SK-N-SH (cell line): ENCODE measurements around the gene RPL22. TPM values are rescaled to one million over a fixed set of nuclear protein-coding genes. Genes with fewer than 3 reads are reported as not detected.
A peak's percentile ranks its signal among the peaks of the same experiment; 100 is the strongest.

ENCODE experiments used
- CTCF ChIA-PET: fragments of 300-600, 350-600 bp; formaldehyde crosslinking; extraction: SDS; loops from one replicate; lab custom pipeline; 2021; lab: Yijun Ruan, JAX
- POLR2A ChIA-PET: fragments of 350-600 bp; sonication (Branson Sonifier 250); formaldehyde crosslinking; extraction: SDS; loops from one replicate; lab custom pipeline; 2020; ENCODE audit warnings: antibody characterized with exemption, inconsistent platforms; lab: Yijun Ruan, JAX
- DNase-seq: peaks from one replicate; pipeline ENCODE4 v3.0.0; 2012
- H2AFZ ChIP-seq: fragments of 200-600 bp; sonication (generic); 2 replicates; pipeline ENCODE4 v1.8.1; 2016; ENCODE audit warnings: antibody characterized with exemption, mild to moderate bottlenecking, low read depth
- H3F3A ChIP-seq: fragments of 200-600 bp; sonication (generic); replicated peaks from 2 replicates; pipeline ENCODE3; 2016; ENCODE audit warnings: antibody characterized with exemption, mild to moderate bottlenecking; ENCODE audit not compliant: insufficient read depth
- H3K27ac ChIP-seq, 2 experiments: fragments of 200-500 bp in 1 of 2; fragments of 200-600 bp in 1 of 2; sonication (Bioruptor generic) in 1 of 2; sonication (generic), shearing (Covaris generic) in 1 of 2; 2 replicates each; pipeline versions ENCODE4 v1.5.1 to v1.6.1; 2014 to 2016; ENCODE audit warnings: low read depth in 2 of 2, inconsistent platforms in 1 of 2, low read length in 1 of 2, mild to moderate bottlenecking in 1 of 2, mixed read lengths in 1 of 2
- H3K27me3 ChIP-seq: fragments of 200-600 bp; sonication (generic), shearing (Covaris generic); 2 replicates; pipeline ENCODE4 v1.6.1; 2016; ENCODE audit warnings: mixed run types; ENCODE audit not compliant: insufficient read depth
- H3K36me3 ChIP-seq, 2 experiments: fragments of 200-500 bp in 1 of 2; fragments of 200-600 bp in 1 of 2; sonication (Bioruptor generic) in 1 of 2; sonication (generic) in 1 of 2; replicated peaks in 1 of 2; 2 replicates each; pipeline versions ENCODE3 to v1.5.1; 2014 to 2016; ENCODE audit warnings: low read length in 1 of 2, mild to moderate bottlenecking in 1 of 2; ENCODE audit not compliant: insufficient read depth in 2 of 2, control insufficient read depth in 1 of 2
- H3K4me1 ChIP-seq, 2 experiments: fragments of 200-500 bp in 1 of 2; fragments of 200-600 bp in 1 of 2; sonication (Bioruptor generic) in 1 of 2; sonication (generic), shearing (Covaris generic) in 1 of 2; 2 replicates each; pipeline versions ENCODE4 v1.5.1 to v1.6.1; 2014 to 2016; ENCODE audit warnings: low read depth in 1 of 2, low read length in 1 of 2, mixed run types in 1 of 2; ENCODE audit not compliant: insufficient read depth in 2 of 2, control insufficient read depth in 1 of 2
- H3K4me2 ChIP-seq: fragments of 200-600 bp; sonication (generic), shearing (Covaris generic); 2 replicates; pipeline ENCODE4 v1.6.1; 2017; ENCODE audit warnings: mixed run types
- H3K4me3 ChIP-seq, 2 experiments: fragments of 200-500 bp in 1 of 2; fragments of 200-600 bp in 1 of 2; sonication (Bioruptor generic) in 1 of 2; sonication (generic), shearing (Covaris generic) in 1 of 2; 2 replicates each; pipeline versions ENCODE4 v1.5.1 to v1.8.1; 2014 to 2016; ENCODE audit warnings: low read depth in 2 of 2, inconsistent platforms in 1 of 2, low read length in 1 of 2, mild to moderate bottlenecking in 1 of 2, mixed read lengths in 1 of 2, moderate library complexity in 1 of 2
- H3K79me2 ChIP-seq: fragments of 200-600 bp; sonication (generic); 2 replicates; pipeline ENCODE4 v1.8.1; 2017; ENCODE audit warnings: mild to moderate bottlenecking; ENCODE audit not compliant: insufficient read depth
- H3K9ac ChIP-seq: fragments of 200-600 bp; sonication (generic); 2 replicates; pipeline ENCODE4 v1.6.1; 2017; ENCODE audit warnings: mixed run types
- H3K9me2 ChIP-seq: fragments of 200-600 bp; sonication (generic); 2 replicates; pipeline ENCODE4 v1.6.1; 2017; ENCODE audit warnings: mixed run types
- H3K9me3 ChIP-seq: fragments of 200-600 bp; sonication (generic); 2 replicates; pipeline ENCODE4 v1.6.1; 2017; ENCODE audit warnings: mixed run types, mild to moderate bottlenecking, moderate library complexity
- H4K20me1 ChIP-seq: fragments of 200-600 bp; sonication (generic); 2 replicates; pipeline ENCODE4 v1.6.1; 2017; ENCODE audit warnings: mild to moderate bottlenecking, mixed run types; ENCODE audit not compliant: insufficient read depth
- FOSL2 ChIP-seq: IDR thresholded peaks from 2 replicates; pipeline ENCODE4 v1.4.0; 2012; ENCODE audit warnings: low read depth, mild to moderate bottlenecking, moderate library complexity, borderline replicate concordance
- FOXJ3 ChIP-seq: sonication (generic); formaldehyde crosslinking; IDR thresholded peaks from 2 replicates; pipeline ENCODE4 v1.5.1; 2020; ENCODE audit warnings: mild to moderate bottlenecking, missing genetic modification reagents
- GABPA ChIP-seq: IDR thresholded peaks from 2 replicates; pipeline ENCODE4 v1.4.0; 2012; ENCODE audit warnings: low read depth, mild to moderate bottlenecking
- GATA2 ChIP-seq: sonication (generic); formaldehyde crosslinking; IDR thresholded peaks from 2 replicates; pipeline ENCODE4 v1.5.0; 2020; ENCODE audit warnings: mild to moderate bottlenecking, missing genetic modification reagents
- MEF2A ChIP-seq: IDR thresholded peaks from 2 replicates; pipeline ENCODE4 v1.4.0; 2012; ENCODE audit warnings: low read depth, borderline replicate concordance
- NFIC ChIP-seq: IDR thresholded peaks from 2 replicates; pipeline ENCODE4 v1.4.0; 2012; ENCODE audit warnings: borderline replicate concordance
- NRF1 ChIP-seq: IDR thresholded peaks from 2 replicates; pipeline ENCODE4 v1.6.1; 2012; ENCODE audit warnings: low read depth, mild to moderate bottlenecking, low read length
- PBX3 ChIP-seq: IDR thresholded peaks from 2 replicates; pipeline ENCODE4; 2012
- POLR2AphosphoS5 ChIP-seq: IDR thresholded peaks from 2 replicates; pipeline ENCODE4 v1.6.1; 2012; ENCODE audit warnings: low read depth, low read length
- REST ChIP-seq: IDR thresholded peaks from 2 replicates; pipeline ENCODE4 v1.6.1; 2012; ENCODE audit warnings: mild to moderate bottlenecking, low read depth, low read length, moderate library complexity
- RFX5 ChIP-seq: IDR thresholded peaks from 2 replicates; pipeline ENCODE4 v1.6.1; 2012; ENCODE audit warnings: mild to moderate bottlenecking, improper control_type of control experiment, low read length
- SMC3 ChIP-seq: IDR thresholded peaks from 2 replicates; pipeline ENCODE4 v1.6.1; 2012; ENCODE audit warnings: low read depth, low read length, improper control_type of control experiment
- TAF1 ChIP-seq: IDR thresholded peaks from 2 replicates; pipeline ENCODE4 v1.6.1; 2012; ENCODE audit warnings: low read depth, mild to moderate bottlenecking, low read length, moderate library complexity, borderline replicate concordance
- TCF12 ChIP-seq: IDR thresholded peaks from 2 replicates; pipeline ENCODE4 v1.4.0; 2012
- TEAD4 ChIP-seq: IDR thresholded peaks from 2 replicates; pipeline ENCODE4 v1.4.0; 2012; ENCODE audit warnings: mild to moderate bottlenecking, borderline replicate concordance; ENCODE audit not compliant: insufficient read depth
- WGBS: methylation state at CpG from one replicate; pipeline ENCODE4 v1.1.6; 2017; ENCODE audit warnings: low lambda C conversion rate; 5-methylcytosine and 5-hydroxymethylcytosine counted together
- polyA plus RNA-seq, 3 experiments: library from polyadenylated mRNA; depleted of rRNA; stranded (reverse); fragments of >200 nt; gene quantifications; 2 replicates each; pipeline ENCODE4 v1.2.3, GENCODE V29; 2012
- TF ChIP-seq, protein P1 (sequence below): IDR thresholded peaks from 2 replicates; pipeline ENCODE4 v1.4.0; 2012; ENCODE audit warnings: low read depth, borderline replicate concordance
- TF ChIP-seq, protein P2 (sequence below): fragments of 200-600 bp; sonication (generic); IDR thresholded peaks from 2 replicates; pipeline ENCODE4 v1.6.1; 2017; ENCODE audit warnings: antibody characterized with exemption, mild to moderate bottlenecking, moderate library complexity

The RPL22 gene
- polyA plus RNA-seq, 1 of the 3 experiments (the other 2 are of a cell fraction) = 140 TPM

DNA sequence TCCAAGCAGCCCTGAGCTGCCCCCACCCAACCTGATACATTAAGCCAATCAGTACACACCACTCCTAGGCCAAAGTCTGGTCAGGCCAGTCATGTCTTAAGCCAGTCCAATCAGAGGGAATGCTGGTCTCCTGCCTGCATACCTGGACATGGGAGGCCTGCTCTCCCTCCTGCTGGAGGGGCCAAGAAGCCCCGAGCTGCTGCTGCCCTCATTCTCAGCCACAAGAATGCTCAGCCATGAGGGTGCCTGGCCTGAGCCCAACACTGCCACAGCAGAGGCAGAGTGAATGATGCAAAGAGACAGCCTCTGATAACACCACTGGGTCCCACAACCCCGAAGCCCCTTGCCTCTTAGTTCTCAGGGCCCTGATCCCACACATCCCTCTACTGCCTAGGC is 42.3 kb downstream of the RPL22 start:
- Histone ChIP-seq H3K9ac (no peak overlapping the region), H3K9me3 (no peaks in the 10 kb centered on the region), H3F3A (peaks cover 4% of the 10 kb centered on the region), H3K79me2 (no peaks in the 10 kb centered on the region), H3K27me3 (no peaks in the 10 kb centered on the region), H2AFZ (no peak overlapping the region), H3K4me3 (no peak overlapping the region), H3K36me3 (no peaks in the 10 kb centered on the region), H3K9me2 (no peaks in the 10 kb centered on the region)
- ChIA-PET POLR2A (no interaction called here), CTCF (interaction anchor here (1.4 to 1.6 kb wide), 2 partner anchors 10 to 104 kb away, joined by 3 to 5 read pairs; no protein-coding TSS in a partner anchor)
- DNase-seq = no peak
- TF ChIP-seq NFIC = no peak
- no peak for TF ChIP-seq FOSL2
- TF ChIP-seq PBX3 = no peak
- no peak for TF ChIP-seq TCF12
- no peak for TF ChIP-seq POLR2AphosphoS5
- no peak for TF ChIP-seq GATA2 (CRISPR knock-in tag)
- TF ChIP-seq, all 33 proteins: peak for 0
- Histone ChIP-seq H4K20me1 (no peaks in the 10 kb centered on the region), H3K4me2 (0 out of 2 replicates have a peak overlapping the region, but pooled peaks have one; percentile 33), H3K4me1 (peaks cover 0 to 17% of the 10 kb centered on the region in 2 experiments; a peak in 1 of 4 replicates), H3K27ac (no peak overlapping the region)
- WGBS = no CpG with 5 or more reads among the region's 2 CpGs

DNA sequence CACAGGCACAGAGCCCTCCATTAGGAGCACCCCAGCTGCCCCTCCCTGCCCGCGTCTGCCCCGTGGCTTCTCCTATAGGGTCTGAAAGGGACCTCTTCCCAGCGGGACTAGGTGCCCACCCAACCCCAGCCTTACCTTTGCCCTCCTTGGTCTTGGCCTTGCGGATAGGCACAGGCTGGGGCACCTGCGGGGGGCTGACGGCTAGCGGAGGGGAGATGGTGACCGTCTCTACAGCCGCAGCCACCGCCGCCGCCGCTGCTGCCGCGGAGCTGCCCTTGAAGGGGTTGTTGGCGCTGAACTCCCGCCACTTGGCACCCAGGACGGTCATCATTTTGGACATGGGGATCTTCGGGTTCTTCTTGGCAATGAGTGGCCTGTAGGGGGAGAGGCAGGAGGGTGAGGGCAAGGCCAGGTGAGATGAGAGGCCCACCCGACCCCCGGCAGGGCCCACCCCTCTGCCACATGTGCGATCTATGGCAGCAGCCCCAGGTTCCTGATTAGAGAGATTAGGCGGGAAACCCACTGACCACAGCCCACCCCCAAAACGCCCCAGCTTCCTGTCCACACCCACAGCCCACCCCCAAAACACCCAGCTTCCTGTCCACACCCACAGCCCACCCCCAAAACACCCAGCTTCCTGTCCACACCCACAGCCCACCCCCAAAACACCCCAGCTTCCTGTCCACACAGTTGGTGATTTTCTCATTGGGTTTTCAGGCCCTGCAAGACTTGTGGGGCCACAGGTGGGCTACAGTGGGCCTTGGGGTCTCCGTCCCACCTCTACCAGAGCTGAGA is 44.7 kb downstream of the RPL22 start:
- 60% methylated on average over 1 of the region's 26 CpGs for WGBS
- H3K79me2 ChIP-seq = no peaks in the 10 kb centered on the region
- DNase-seq = no peak
- no peak overlapping the region for H3K4me3 ChIP-seq
- no peaks in the 10 kb centered on the region for H4K20me1 ChIP-seq
- no peaks in the 10 kb centered on the region for H3K9me2 ChIP-seq
- H3F3A ChIP-seq = peaks cover 4% of the 10 kb centered on the region
- no peaks in the 10 kb centered on the region for H3K9me3 ChIP-seq
- ChIA-PET CTCF (interaction anchor here (1.2 kb wide), 1 partner anchor 73 kb away, joined by 7 read pairs; no protein-coding TSS in a partner anchor), POLR2A (no interaction called here)
- no peak for TF ChIP-seq GABPA
- TF ChIP-seq, protein P1, sequence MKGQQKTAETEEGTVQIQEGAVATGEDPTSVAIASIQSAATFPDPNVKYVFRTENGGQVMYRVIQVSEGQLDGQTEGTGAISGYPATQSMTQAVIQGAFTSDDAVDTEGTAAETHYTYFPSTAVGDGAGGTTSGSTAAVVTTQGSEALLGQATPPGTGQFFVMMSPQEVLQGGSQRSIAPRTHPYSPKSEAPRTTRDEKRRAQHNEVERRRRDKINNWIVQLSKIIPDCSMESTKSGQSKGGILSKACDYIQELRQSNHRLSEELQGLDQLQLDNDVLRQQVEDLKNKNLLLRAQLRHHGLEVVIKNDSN = no peak
- no peak for TF ChIP-seq RFX5
- no peak for TF ChIP-seq SMC3
- no peak for TF ChIP-seq TCF12
- no peak for TF ChIP-seq REST
- no peak for TF ChIP-seq NFIC
- TF ChIP-seq, protein P2, sequence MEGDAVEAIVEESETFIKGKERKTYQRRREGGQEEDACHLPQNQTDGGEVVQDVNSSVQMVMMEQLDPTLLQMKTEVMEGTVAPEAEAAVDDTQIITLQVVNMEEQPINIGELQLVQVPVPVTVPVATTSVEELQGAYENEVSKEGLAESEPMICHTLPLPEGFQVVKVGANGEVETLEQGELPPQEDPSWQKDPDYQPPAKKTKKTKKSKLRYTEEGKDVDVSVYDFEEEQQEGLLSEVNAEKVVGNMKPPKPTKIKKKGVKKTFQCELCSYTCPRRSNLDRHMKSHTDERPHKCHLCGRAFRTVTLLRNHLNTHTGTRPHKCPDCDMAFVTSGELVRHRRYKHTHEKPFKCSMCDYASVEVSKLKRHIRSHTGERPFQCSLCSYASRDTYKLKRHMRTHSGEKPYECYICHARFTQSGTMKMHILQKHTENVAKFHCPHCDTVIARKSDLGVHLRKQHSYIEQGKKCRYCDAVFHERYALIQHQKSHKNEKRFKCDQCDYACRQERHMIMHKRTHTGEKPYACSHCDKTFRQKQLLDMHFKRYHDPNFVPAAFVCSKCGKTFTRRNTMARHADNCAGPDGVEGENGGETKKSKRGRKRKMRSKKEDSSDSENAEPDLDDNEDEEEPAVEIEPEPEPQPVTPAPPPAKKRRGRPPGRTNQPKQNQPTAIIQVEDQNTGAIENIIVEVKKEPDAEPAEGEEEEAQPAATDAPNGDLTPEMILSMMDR = no peak
- no peak for TF ChIP-seq NRF1
- TF ChIP-seq MEF2A = no peak
- no peak for TF ChIP-seq TEAD4
- no peak for TF ChIP-seq FOXJ3 (CRISPR knock-in tag)
- TF ChIP-seq GATA2 (CRISPR knock-in tag) = no peak
- TF ChIP-seq TAF1 = no peak
- no peak for TF ChIP-seq PBX3
- TF ChIP-seq POLR2AphosphoS5 = no peak
- H3K27ac ChIP-seq = no peak overlapping the region
- no peak overlapping the region for H3K4me2 ChIP-seq
- no peak overlapping the region for H2AFZ ChIP-seq
- H3K4me1 ChIP-seq = no peaks in the 10 kb centered on the region; a peak in 1 of 4 replicates
- no peak overlapping the region for H3K9ac ChIP-seq
- H3K27me3 ChIP-seq = no peaks in the 10 kb centered on the region
- no peaks in the 10 kb centered on the region for H3K36me3 ChIP-seq
